SK-MEL-5 (cell line): Measurements from ENCODE around the gene MTMR3. TPM values are rescaled to one million over a fixed set of nuclear protein-coding genes. Genes with fewer than 3 reads are reported as not detected.

ENCODE experiments used
- DNase-seq: peaks from one replicate; pipeline ENCODE4 v3.0.0-alpha.2; 2016; ENCODE audit warnings: low read depth, low spot score
- in situ Hi-C: cut with HindIII; loops from 2 replicates; pipeline ENCODE4 v1.10.0; 2016; ENCODE audit warnings: low sequenced_read_pairs, high pct_unique_total_duplicates, low pct_unique_long_range_greater_than_20kb
- total RNA-seq: library from RNA; depleted of rRNA; stranded (reverse); fragments of >200 nt; shearing (Covaris generic); gene quantifications from 2 replicates; pipeline ENCODE4 v1.2.3, GENCODE V29; 2014

The MTMR3 gene
- total RNA-seq, 1 experiment from 2014 or later, result 15.7 TPM

DNA sequence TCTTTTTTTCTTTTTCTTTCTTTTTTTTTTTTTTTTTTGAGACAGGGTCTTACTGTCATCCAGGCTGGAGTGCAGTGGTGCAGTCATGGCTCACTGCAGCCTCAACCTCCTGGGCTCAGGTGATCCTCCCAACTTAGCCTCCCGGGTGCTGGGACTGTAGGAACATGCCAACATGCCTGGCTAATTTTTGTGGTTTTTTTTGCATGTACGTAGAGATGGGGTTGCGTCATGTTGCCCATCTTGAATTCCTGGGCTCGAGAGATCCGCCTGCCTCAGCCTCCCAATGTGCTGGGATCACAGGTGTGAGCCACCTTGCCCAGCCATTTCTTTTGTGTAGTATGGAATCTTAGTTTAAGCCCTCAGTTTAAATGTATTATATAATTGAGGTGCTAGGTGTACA lies 20.4 kb downstream of the MTMR3 start:
- no peak for DNase-seq
- in situ Hi-C loops, result no loop called here

DNA sequence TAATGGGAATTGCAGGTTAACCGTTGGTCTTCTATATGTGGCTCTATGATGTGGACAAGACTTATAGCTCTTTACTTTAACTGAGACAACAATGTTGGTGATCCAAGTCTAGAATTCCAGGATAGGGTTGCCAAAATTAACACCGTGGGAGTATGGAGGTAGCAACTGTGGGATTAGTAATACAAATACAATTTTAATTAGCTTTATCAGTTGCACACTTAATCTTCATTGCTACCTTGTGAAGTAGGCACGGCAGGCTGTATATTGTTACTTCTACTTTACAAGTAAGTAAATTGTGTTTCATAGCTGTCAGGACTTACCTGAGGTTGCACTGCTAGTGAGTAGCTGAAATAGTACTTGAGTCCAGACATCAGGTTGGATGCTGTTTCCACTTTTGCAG lies 21.0 kb downstream of the MTMR3 start:
- no peak for DNase-seq
- in situ Hi-C loops, result no loop called here

DNA sequence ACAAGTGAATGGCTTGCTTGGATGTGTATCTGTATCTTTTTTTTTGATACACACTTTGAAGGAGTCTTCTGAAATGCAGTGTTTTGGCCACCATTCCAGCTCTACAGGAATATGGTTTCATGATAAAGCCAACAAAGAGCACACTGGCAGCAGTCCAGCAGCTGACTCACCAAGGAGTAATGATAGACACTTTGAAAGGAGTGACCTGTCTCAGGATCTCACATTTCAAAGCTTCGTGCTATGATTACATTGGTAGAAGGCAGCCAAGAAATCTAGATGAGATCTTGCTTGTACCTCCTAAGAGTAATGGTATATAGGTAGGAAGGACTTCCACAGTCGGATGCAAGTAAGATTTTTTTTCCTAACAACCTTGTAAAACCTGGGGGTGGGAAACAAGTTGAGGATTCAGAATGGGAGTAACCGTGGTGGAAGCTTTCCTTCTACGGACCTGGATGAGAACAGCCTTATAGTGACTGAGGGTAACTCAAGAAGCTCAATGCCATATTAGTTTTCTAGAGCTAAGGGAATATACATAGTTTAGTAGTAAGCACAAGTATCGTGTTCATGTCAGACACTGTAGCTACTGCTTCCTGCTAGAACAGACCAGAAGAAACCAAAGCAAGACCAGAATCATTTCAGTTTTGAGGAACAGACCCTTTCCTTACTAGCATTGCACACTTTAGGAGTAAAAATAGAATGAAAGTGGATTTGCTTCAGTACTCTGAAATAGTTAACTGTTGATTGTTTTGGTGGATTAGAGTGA lies 25.0 kb downstream of the MTMR3 start:
- peak; percentile 73 for DNase-seq
- in situ Hi-C loops, result no loop called here

DNA sequence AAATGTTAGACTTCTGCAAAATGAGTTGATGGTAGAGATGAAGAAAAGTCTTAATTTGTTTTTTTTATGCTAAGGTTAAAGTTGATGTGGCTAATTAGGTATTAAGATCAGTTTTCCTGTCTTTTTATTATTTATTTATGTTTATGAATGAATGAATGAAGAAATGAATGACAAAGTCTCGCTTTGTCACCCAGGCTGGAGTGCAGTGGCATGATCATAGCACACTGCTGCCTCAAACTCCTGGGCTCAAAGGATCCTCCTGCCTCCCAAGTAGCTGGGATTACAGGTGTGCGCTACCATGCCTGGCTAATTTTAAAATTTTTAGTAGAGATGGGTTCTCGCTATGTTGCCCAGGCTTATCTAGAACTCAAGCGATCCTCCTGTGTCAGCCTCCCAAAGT lies 29.2 kb downstream of the MTMR3 start:
- in situ Hi-C loops, result no loop called here
- DNase-seq, result no peak

DNA sequence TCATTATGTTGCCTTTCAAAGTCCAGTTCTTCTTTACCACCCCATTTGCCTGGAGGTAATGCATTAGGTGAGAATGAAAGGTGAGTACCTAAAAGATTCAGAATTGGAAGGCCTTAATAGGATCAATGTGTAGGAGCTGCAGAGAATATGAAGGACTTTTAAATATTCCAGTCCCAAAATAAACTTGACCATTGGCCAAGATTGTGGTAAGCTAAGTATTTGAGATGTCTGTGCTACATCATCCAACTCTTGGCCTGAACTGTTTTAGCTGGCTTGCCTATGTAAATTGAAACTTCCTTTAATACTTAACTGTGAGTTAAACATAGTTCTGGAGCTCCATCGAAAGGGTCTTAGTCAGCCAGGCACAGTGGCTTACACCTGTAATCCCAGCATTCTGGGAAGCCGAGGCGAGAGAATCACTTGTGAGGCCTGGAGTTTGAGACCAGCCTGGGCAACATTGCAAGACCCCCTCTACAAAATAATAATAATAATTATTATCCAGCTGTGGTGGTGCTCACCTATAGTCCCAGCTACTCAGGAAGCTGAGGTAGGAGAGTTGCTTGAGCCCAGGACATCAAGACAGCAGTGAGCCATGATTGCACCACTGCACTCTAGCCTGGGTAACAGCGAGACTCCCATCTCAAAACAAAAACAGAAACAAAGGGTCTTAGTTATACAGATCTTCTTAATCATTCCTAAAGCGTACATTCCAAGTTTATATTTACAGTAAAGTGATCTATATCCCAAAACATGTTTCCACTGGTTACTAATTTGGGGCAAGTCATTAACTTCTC lies 29.8 kb downstream of the MTMR3 start:
- in situ Hi-C loops, result no loop called here

DNA sequence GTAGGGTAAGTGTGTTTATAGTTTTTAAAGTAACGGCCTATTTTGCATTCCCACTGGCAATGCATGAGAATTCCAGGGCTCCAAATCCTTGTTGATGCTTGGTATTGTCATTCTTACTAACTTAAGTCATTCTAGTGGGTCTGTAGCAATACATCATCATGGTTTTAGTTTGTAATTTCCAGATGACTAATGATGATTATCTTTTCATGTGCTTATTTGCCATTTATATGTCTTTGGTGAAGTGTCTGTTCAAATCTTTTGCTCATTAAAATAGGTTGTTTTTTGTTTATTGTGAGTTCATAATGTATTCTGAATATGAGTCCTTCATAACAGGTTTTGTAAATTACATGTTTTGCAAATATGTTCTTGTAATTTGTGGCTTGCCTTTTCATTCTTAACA lies 31.2 kb downstream of the MTMR3 start:
- DNase-seq, result no peak
- in situ Hi-C loops, result no loop called here

More for the DNA sequence above, 29.8 kb downstream of the MTMR3 start:
- no peak for DNase-seq

DNA sequence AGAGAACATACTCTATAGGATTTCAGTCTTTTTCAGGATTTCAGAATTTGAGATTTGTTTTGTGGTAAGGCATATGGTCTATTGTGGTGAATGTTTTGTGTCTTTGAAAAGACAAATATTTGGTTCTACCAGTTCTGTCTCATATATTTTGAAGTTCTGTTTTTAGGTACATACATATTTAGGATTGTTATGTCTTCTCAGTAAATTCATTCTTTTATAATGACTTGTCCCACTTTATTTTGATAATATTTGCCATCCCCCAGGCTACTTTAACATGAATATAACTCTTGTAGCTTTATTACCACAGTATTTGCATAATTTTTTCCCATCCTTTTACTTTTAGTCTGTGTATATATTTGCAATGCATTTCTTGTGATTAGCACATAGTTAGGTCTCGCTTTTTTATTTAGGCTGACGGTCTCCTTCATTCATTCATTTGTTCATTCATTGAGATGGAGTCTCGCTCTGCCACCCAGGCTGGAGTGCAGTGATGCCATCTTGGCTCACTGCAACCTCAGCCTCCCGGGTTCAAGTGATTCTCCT lies 32.1 kb downstream of the MTMR3 start:
- DNase-seq, result no peak
- in situ Hi-C loops, result no loop called here

DNA sequence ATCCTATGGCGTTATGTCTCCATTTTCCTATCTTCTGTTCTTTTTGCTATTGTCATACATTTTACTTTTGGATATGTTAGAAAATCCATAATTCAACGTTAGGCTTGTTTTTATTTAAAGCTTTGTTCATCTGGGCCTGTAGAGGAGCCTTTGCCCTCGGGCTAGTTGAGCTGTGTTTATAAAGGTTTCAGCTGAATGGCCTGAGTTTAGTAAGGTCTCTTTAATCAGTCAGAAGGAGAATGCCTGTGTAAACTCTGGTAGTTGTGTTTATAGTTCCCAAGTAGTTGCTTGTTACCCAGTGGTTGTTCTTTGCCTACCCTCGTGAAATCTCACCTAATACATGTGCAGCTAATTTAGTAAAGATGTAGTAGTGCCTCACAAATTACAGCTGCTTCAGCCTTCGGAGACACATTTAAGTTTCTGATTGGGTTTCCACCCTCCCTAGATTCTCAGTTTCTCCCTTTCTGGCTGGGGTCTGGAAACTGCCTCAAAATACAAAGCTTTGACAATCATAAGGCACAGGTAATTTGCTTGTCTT lies 33.1 kb downstream of the MTMR3 start:
- DNase-seq, result peak; percentile 18
- in situ Hi-C loops, result no loop called here

DNA sequence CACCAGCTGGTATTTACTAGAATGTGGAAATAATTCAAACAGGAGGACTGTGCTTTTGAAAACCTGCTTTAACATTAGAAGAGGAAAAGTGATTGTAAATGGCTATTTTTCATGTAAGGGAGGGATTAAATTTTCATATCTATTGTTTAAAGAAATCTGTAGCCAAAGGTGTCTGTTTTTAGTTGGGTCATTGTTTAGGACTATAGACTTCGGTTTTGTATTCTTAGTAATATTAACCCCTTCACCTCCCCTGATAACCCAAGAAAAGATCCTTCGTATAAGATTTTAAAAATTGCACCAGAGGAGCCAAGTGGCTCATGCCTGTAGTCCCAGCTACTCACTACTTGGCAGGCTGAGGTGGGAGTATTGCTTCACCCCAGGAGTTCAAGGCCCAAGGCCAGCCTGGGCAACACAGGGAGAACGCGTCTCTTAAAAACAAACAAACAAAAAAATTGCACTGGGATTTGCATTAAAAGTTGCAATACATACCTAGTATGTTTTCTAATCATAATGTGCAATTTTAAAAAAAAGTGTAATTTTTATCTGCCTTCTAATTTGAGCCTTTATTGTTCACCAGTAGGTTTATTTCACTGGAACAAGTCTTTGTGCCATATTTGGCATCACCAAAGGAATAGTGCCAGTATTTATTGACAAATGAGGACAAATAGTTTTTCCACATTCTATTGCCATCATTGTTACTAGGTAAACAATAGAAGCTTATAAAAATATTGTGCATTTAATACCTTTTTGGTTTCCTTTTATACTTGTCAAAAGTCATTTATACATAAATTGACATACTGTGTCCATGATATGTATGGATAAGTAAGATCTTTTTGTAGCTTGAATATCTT lies 34.3 kb downstream of the MTMR3 start:
- no peak for DNase-seq
- in situ Hi-C loops, result no loop called here

DNA sequence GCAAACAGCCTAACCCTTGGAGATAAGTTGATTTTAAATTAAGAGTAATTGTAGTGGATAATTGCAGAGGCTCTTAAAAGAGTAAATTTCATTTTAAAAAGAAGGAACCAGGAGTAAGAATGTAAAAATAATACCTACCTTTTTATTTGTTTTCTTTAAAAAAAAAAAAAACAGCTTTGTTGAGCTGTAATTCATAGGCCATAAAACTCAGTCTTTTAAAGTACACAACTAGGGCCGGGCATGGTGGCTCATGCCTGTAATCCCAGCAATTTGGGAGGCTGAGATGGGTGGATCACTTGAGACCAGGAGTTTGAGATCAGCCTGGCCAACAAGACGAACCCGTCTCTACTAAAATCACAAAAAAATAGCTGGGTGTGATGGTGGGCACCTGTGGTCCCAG lies 42.4 kb downstream of the MTMR3 start:
- in situ Hi-C loops, result no loop called here
- no peak for DNase-seq

DNA sequence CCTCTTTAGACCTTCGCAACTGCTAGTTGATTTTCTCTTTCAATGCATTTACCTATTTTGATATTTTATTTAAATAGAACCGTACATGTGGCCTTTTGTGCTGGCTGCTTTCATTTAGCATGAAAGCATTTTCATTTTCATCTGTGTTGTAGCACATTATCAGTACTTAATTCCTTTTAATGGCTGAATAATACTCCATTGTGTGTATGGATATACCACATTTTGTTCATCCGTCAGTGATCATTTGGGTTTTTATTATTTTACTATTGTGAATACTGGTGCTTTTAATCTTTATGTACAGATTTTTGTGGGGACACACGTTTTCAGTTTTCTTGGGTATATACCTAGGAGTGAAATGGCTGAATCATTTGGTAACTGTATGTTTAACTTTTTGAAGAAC lies 43.1 kb downstream of the MTMR3 start:
- in situ Hi-C loops, result no loop called here
- DNase-seq, result no peak

DNA sequence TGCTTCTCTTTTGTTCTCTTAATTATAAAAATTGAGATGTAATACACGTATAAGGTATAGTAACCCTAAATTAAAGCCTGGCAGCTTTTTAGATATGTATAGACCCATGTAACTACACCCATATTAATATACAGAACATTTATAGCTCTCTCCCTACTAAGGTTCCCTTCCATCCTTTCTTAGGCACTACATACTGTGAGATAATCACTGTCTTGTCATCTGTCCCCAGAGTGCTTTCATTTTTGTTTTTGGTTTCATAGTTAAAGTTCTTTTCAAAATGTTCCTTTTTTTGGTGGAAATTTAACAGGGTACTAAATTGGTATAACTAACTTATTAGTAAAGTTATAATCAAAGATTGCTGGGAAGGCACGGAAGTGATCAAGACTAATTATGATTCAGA lies 49.2 kb downstream of the MTMR3 start:
- DNase-seq, result no peak
- in situ Hi-C loops, result no loop called here

DNA sequence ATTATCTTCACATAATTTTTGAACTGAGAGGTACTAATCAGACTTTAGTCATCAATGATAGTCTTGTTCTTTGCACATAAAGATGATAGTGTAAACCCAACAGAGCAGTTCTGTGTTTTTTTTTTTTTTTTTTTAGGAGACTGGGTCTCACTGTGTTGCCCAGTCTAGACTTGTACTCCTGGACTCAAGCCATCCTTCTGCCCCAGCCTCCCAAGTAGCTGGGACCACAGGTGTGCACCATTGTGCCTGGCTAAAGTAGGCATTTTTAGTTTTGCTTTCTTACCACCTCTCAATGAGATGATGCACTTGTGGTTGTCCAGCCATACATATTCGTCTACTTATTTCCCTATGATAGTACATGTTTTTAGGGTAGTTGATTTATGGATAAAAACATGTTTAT lies 50.6 kb downstream of the MTMR3 start:
- no peak for DNase-seq
- in situ Hi-C loops, result no loop called here

DNA sequence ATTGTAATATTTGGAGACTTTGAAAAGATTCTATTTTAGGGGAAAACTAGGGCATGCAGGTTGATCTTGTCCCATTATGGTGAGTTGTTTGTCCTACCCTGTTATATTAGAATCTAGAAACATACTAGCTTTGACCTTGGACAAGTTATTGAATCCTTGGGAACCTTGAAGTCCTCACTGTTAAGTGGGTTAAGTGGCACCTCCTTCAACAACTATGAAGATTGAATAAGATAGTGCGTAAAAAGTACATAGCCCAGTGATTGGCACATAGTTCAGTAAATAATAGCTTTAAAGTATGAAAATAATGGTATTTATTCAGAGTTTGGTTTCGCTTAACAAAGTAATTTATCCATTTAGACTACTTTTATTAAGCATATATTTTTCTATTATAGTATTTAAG lies 51.6 kb downstream of the MTMR3 start:
- in situ Hi-C loops, result no loop called here
- no peak for DNase-seq

DNA sequence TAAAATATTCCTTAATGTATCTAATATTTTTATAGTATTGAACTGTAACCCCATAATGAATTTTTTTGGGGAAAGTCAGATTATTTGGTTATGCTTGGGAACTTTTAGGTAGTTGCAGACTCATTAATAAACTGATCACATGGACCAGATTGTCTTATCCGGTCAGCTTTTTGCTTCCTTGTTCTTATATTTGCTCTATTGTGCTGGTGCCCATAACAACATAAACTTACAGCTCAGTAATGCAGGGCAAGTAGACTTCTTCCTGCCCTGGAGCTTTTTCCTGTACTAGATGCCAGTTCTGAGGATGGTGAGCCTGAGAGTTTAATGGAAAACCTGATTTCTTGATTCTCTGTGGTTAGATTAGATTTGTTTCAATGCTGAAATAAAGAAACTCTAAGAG lies 53.2 kb downstream of the MTMR3 start:
- DNase-seq, result no peak

DNA sequence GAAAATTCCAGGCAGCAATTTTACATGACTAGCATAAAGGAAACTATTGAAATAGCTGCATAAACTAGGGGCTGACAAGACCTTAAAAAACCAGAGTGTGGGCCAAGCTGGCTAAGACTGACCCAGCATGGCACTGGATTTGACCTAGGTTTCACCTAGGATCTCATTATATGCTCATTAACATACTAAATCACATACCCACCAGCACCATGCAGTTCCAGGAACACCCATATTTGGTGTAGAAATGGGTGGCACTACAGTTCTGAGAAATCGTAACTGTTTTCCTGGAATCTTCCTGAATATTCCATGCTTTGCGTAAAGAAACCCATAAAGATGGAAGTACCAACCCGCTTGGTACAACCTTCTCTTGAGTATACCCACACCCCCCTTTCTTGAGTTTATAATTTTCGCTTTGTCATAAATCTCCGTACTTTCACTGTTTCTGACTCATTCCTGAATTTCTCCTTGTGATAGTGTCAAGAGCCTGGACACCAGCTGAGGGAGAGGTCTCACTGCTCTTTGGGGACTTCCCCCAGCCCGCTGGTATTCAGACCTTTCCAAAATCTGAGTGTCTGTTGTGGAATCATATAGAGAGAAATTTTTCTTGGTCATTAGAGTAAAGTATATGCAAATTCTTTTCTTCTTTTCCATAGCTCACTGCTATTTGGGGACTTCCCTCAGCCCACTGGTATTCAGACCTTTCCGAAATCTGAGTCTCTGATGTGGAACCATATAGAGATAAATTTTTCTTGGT lies 55.1 kb downstream of the MTMR3 start:
- in situ Hi-C loops, result no loop called here
- no peak for DNase-seq

More for the DNA sequence above, 53.2 kb downstream of the MTMR3 start:
- in situ Hi-C loops, result no loop called here

DNA sequence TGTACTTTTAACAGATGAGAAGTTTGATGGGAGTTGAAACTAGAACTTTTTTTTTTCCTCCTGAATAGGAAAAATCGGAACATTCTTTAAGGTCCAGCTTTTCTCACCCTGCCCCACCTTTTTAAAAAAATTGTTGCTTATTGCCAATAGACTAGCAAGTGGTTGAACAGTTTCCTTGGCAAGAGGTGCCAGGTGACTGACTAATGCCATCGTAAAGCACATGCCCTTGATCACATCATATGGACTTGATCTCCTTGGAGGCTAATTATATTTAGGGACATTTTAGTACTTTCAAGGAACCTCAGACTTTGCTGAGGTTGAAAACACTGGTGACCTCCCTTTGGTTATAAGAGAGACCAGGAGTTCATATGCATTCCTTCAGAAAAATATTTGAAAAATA lies 57.6 kb downstream of the MTMR3 start:
- in situ Hi-C loops, result no loop called here
- no peak for DNase-seq
